K562 (cell line): Measurements from ENCODE around the gene C13orf46. TPM values are rescaled to one million over a fixed set of nuclear protein-coding genes. Genes with fewer than 3 reads are reported as not detected.

Source experiments
- ATAC-seq: fragments of 200-7000 bp; cut with Tn5 transposase; 3 replicates; pipeline ENCODE4 v1.9.1; 2020; ENCODE audit warnings: moderate library complexity
- BruUV-seq: library from RNA; stranded (reverse); fragments of 400-500 nt; replicated peaks from 2 replicates; lab custom pipeline; 2021; lab: Mats Ljungman, UMichigan
- CTCF ChIA-PET: fragments of 300-600 bp; formaldehyde crosslinking; extraction: SDS; loops from one replicate; lab custom pipeline; 2021; ENCODE audit warnings: low intra/inter-chr PET ratio; lab: Yijun Ruan, JAX
- POLR2A ChIA-PET: fragments of 300-600, 350-650 bp; sonication (Branson Sonifier 250); formaldehyde crosslinking; extraction: SDS; loops from one replicate; lab custom pipeline; 2021; ENCODE audit warnings: antibody characterized with exemption, inconsistent platforms; lab: Yijun Ruan, JAX
- DNase-seq, 4 experiments: peaks; one replicate each; pipeline versions ENCODE4 v3.0.0 to v3.0.0-alpha.2; 2011 to 2018; ENCODE audit warnings: low spot score in 3 of 4, mixed read lengths in 3 of 4; ENCODE audit errors: extremely low read depth in 1 of 4
- FAIRE-seq: peaks from 2 replicates; lab custom pipeline; 2011; peaks lifted over from hg19 to GRCh38; lab: Jason Lieb, UNC
- H2AFZ ChIP-seq: 2 replicates; pipeline ENCODE4 v1.6.0; 2011; ENCODE audit warnings: low read depth, low read length, control low read depth, inconsistent platforms
- H3K27ac ChIP-seq: fragments of 200-600 bp; 3 replicates; pipeline ENCODE4 v1.8.0; 2011; ENCODE audit warnings: low read depth, mild to moderate bottlenecking, control low read depth, inconsistent platforms, low read length, moderate library complexity, mixed read lengths; ENCODE audit errors: extremely low read depth
- H3K27me3 ChIP-seq, 2 experiments: fragments of 300-600 bp in 1 of 2; 2 replicates in 1 of 2; 3 replicates in 1 of 2; pipeline versions ENCODE4 v1.6.0 to v1.8.0; 2011; ENCODE audit warnings: inconsistent platforms in 2 of 2, low read length in 2 of 2, mild to moderate bottlenecking in 1 of 2, mixed read lengths in 1 of 2, moderate library complexity in 1 of 2; ENCODE audit not compliant: control insufficient read depth in 2 of 2, insufficient read depth in 2 of 2
- H3K36me3 ChIP-seq: fragments of 300-600 bp; 3 replicates; pipeline ENCODE4 v1.8.0; 2011; ENCODE audit warnings: mild to moderate bottlenecking, low read length, inconsistent platforms; ENCODE audit not compliant: control insufficient read depth, insufficient read depth
- H3K4me1 ChIP-seq, 2 experiments: fragments of 200-600 bp in 1 of 2; replicated peaks in 1 of 2; 2 replicates in 1 of 2; 3 replicates in 1 of 2; pipeline versions ENCODE4 v1.5.1 to v1.8.0; 2011; ENCODE audit warnings: inconsistent platforms in 2 of 2, low read length in 2 of 2, mild to moderate bottlenecking in 1 of 2, mixed read lengths in 1 of 2, moderate library complexity in 1 of 2; ENCODE audit not compliant: control insufficient read depth in 2 of 2, insufficient read depth in 2 of 2
- H3K4me2 ChIP-seq: 2 replicates; pipeline ENCODE4 v1.6.1; 2011; ENCODE audit warnings: low read length, control low read depth, inconsistent platforms, mixed read lengths; ENCODE audit not compliant: insufficient read depth
- H3K4me3 ChIP-seq: fragments of 200-600 bp; sonication (generic), shearing (Covaris generic); 2 replicates; pipeline ENCODE4 v1.5.1; 2016; ENCODE audit warnings: control low read depth, inconsistent platforms
- H3K79me2 ChIP-seq: fragments of 200-600 bp; 3 replicates; pipeline ENCODE4 v1.8.0; 2011; ENCODE audit warnings: low read length, inconsistent platforms; ENCODE audit not compliant: control insufficient read depth, insufficient read depth
- H3K9ac ChIP-seq, 2 experiments: 2 replicates each; pipeline versions ENCODE4 v1.6.0 to v1.6.1; 2011; ENCODE audit warnings: low read depth in 2 of 2, low read length in 2 of 2, control low read depth in 1 of 2, inconsistent platforms in 1 of 2, mild to moderate bottlenecking in 1 of 2, mixed read lengths in 1 of 2; ENCODE audit not compliant: insufficient read depth in 1 of 2
- H3K9me1 ChIP-seq: one replicate; pipeline ENCODE4 v1.6.0; 2011; ENCODE audit warnings: inconsistent platforms, mild to moderate bottlenecking, low read length, moderate library complexity; ENCODE audit not compliant: control insufficient read depth, insufficient read depth
- H3K9me3 ChIP-seq: replicated peaks from 2 replicates; pipeline ENCODE4 v1.5.1; 2011; ENCODE audit warnings: low read depth, low read length, inconsistent platforms; ENCODE audit not compliant: control insufficient read depth, insufficient read depth
- H4K20me1 ChIP-seq: replicated peaks from 2 replicates; pipeline ENCODE4 v1.6.1; 2011; ENCODE audit warnings: low read length, inconsistent platforms, mixed read lengths; ENCODE audit not compliant: control insufficient read depth, insufficient read depth
- ELF2 ChIP-seq: fragments of 250-450 bp; sonication (Bioruptor Pico); IDR thresholded peaks from 2 replicates; pipeline ENCODE4 v1.5.0; 2021; ENCODE audit warnings: mild to moderate bottlenecking
- HNRNPH1 ChIP-seq: fragments of 200-400 bp; formaldehyde crosslinking; optimal IDR thresholded peaks from 2 replicates; pipeline ENCODE3; 2017; ENCODE audit warnings: low read depth, mild to moderate bottlenecking, low read length, moderate library complexity
- POLR2AphosphoS5 ChIP-seq: IDR thresholded peaks from 2 replicates; pipeline ENCODE4 v1.6.1; 2011; ENCODE audit warnings: mild to moderate bottlenecking, low read depth, low read length, moderate library complexity; ENCODE audit not compliant: control insufficient read depth, insufficient read depth
- POLR3G ChIP-seq: IDR thresholded peaks from 2 replicates; pipeline ENCODE4 v1.6.1; 2011; ENCODE audit not compliant: insufficient read length, insufficient replicate concordance; ENCODE audit errors: extremely low read depth
- RAD51 ChIP-seq: fragments of 450-650 bp; IDR thresholded peaks from 2 replicates; pipeline ENCODE4 v1.7.1; 2016; ENCODE audit warnings: low read depth, mild to moderate bottlenecking, borderline replicate concordance
- RBFOX2 ChIP-seq: fragments of 200-400 bp; formaldehyde crosslinking; IDR thresholded peaks from 2 replicates; pipeline ENCODE4 v1.6.1; 2017; ENCODE audit warnings: low read depth, mild to moderate bottlenecking, low read length, moderate library complexity
- XRCC4 ChIP-seq: IDR thresholded peaks from one replicate; pipeline ENCODE4 v1.6.1; 2011; ENCODE audit not compliant: insufficient read depth, insufficient read length; ENCODE audit errors: extremely low read depth
- ZNF175 ChIP-seq: fragments of 200-800 bp; sonication (Bioruptor generic); IDR thresholded peaks from 2 replicates; pipeline ENCODE4 v1.6.1; 2016; ENCODE audit warnings: low read depth, mild to moderate bottlenecking, missing genetic modification characterization, missing compliant biosample characterization
- ZNF644 ChIP-seq: fragments of 200-800 bp; sonication (Bioruptor generic); IDR thresholded peaks from 2 replicates; pipeline ENCODE4 v1.6.1; 2016; ENCODE audit warnings: low read depth, missing genetic modification characterization, missing compliant biosample characterization
- ZNF76 ChIP-seq: fragments of 250-450 bp; sonication (Bioruptor Pico); IDR thresholded peaks from 2 replicates; pipeline ENCODE4 v1.4.0; 2020; ENCODE audit warnings: mild to moderate bottlenecking, moderate library complexity, borderline replicate concordance
- WGBS: fragments of 100-300 bp; shearing (Covaris generic); methylation state at CpG from one replicate; pipeline ENCODE4 v1.1.6; 2016; ENCODE audit warnings: low coverage, mixed read lengths; ENCODE audit not compliant: insufficient coverage; ENCODE audit errors: missing lambda C conversion rate; 5-methylcytosine and 5-hydroxymethylcytosine counted together
- in situ Hi-C: fragments of 300-500 bp; cut with MboI; formaldehyde crosslinking; loops from 4 replicates; pipeline ENCODE4 v1.15.0; 2018; ENCODE audit warnings: inconsistent platforms, mixed read lengths
- intact Hi-C: fragments of 100-400 bp; cut with micrococcal nuclease; formaldehyde crosslinking; loops from 2 replicates; pipeline ENCODE4 v1.14.2; 2022
- polyA plus RNA-seq, 8 experiments: library from polyadenylated mRNA; depleted of rRNA in 4 of 8; stranded (reverse) in 5 of 8; unstranded in 3 of 8; fragments of >200 nt; fragmentation: Nextera tagmentation in 2 of 8; fragmentation: Illumina TruSeq in 1 of 8; extraction: Ambion mirVana in 2 of 8; extraction: Trizol in 1 of 8; gene quantifications; 2 replicates each; pipeline versions ENCODE4 v1.2.1 to v1.2.3, GENCODE V29; 2011 to 2014; ENCODE audit warnings: inconsistent platforms in 1 of 8, missing spikeins in 1 of 8
- total RNA-seq, 7 experiments: library from RNA; depleted of rRNA in 6 of 7; stranded (reverse); fragments of >200 nt in 6 of 7; fragmentation: Illumina TruSeq in 2 of 7; extraction: Trizol in 2 of 7; gene quantifications; 2 replicates each; pipeline versions ENCODE4 v1.2.1 to v1.2.3, GENCODE V29; 2011 to 2021; ENCODE audit warnings: low replicate concordance in 1 of 7
- TF ChIP-seq, protein P1 (sequence below): sonication (generic); formaldehyde crosslinking; IDR thresholded peaks from 2 replicates; pipeline ENCODE4 v1.8.1; 2023; ENCODE audit warnings: missing genetic modification reagents, mild to moderate bottlenecking, borderline replicate concordance
- TF ChIP-seq, protein P2 (sequence below): fragments of 450-650 bp; IDR thresholded peaks from one replicate; pipeline ENCODE4 v1.6.1; 2018; ENCODE audit warnings: mild to moderate bottlenecking, moderate library complexity; ENCODE audit not compliant: partially characterized antibody
- TF ChIP-seq, protein P3 (sequence below): fragments of 450-650 bp; IDR thresholded peaks from 2 replicates; pipeline ENCODE4 v1.6.1; 2017; ENCODE audit warnings: mild to moderate bottlenecking, moderate library complexity

The C13orf46 gene
- total and polyA plus RNA-seq, 9 of the 15 experiments (the other 6 are each of a cell fraction or from before 2014, with no cell fraction given), result 0.04 to 0.24 (median 0.05) TPM; not detected in 4

- no peak for FAIRE-seq
- no peak for DNase-seq
- POLR2A ChIA-PET, result interaction anchor here (0.7 kb wide), 1 partner anchor 951 kb away, joined by 3 read pairs; no protein-coding TSS in a partner anchor
- H3K79me2 ChIP-seq, result no peaks in the 10 kb centered on the region
- in situ Hi-C loops (loop anchor here (10.0 kb wide), 2 partner anchors 94 to 264 kb away; partner anchors contain the start of gene ATP4B), intact Hi-C loops (no loop called here)
- H2AFZ ChIP-seq, result no peak overlapping the region
- H3K27me3 ChIP-seq, result peaks cover 25 to 87% of the 10 kb centered on the region in 2 experiments; a peak in 4 of 5 replicates
- ATAC-seq, result no peak
- H3K9me1 ChIP-seq, result no peaks in the 10 kb centered on the region
- 0 out of 2 replicates have a peak, but pooled peaks cover 2% of the 10 kb centered on the region for H3K9me3 ChIP-seq
- H4K20me1 ChIP-seq, result 0 out of 2 replicates have a peak, but pooled peaks cover 2% of the 10 kb centered on the region
- H3K36me3 ChIP-seq, result no peaks in the 10 kb centered on the region
- CTCF ChIA-PET, result no interaction called here
- H3K4me1 ChIP-seq, result peaks cover 0 to 9% of the 10 kb centered on the region in 2 experiments; a peak in 2 of 5 replicates
- no peak overlapping the region for H3K27ac ChIP-seq
- H3K4me3 ChIP-seq, result no peak overlapping the region
- no TSS peak for BruUV-seq
- WGBS, result 9% methylated on average over 13 of the region's 23 CpGs
- no peak overlapping the region for H3K4me2 ChIP-seq
- no peak overlapping the region for H3K9ac ChIP-seq
- TF ChIP-seq, protein P1, sequence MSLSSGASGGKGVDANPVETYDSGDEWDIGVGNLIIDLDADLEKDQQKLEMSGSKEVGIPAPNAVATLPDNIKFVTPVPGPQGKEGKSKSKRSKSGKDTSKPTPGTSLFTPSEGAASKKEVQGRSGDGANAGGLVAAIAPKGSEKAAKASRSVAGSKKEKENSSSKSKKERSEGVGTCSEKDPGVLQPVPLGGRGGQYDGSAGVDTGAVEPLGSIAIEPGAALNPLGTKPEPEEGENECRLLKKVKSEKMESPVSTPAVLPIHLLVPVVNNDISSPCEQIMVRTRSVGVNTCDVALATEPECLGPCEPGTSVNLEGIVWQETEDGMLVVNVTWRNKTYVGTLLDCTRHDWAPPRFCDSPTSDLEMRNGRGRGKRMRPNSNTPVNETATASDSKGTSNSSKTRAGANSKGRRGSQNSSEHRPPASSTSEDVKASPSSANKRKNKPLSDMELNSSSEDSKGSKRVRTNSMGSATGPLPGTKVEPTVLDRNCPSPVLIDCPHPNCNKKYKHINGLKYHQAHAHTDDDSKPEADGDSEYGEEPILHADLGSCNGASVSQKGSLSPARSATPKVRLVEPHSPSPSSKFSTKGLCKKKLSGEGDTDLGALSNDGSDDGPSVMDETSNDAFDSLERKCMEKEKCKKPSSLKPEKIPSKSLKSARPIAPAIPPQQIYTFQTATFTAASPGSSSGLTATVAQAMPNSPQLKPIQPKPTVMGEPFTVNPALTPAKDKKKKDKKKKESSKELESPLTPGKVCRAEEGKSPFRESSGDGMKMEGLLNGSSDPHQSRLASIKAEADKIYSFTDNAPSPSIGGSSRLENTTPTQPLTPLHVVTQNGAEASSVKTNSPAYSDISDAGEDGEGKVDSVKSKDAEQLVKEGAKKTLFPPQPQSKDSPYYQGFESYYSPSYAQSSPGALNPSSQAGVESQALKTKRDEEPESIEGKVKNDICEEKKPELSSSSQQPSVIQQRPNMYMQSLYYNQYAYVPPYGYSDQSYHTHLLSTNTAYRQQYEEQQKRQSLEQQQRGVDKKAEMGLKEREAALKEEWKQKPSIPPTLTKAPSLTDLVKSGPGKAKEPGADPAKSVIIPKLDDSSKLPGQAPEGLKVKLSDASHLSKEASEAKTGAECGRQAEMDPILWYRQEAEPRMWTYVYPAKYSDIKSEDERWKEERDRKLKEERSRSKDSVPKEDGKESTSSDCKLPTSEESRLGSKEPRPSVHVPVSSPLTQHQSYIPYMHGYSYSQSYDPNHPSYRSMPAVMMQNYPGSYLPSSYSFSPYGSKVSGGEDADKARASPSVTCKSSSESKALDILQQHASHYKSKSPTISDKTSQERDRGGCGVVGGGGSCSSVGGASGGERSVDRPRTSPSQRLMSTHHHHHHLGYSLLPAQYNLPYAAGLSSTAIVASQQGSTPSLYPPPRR (CRISPR knock-in tag), result no peak
- no peak for TF ChIP-seq POLR2AphosphoS5
- no peak for TF ChIP-seq POLR3G
- no peak for TF ChIP-seq RAD51
- no peak for TF ChIP-seq ZNF76 (CRISPR knock-in tag)
- no peak for TF ChIP-seq RBFOX2
- TF ChIP-seq, protein P2, sequence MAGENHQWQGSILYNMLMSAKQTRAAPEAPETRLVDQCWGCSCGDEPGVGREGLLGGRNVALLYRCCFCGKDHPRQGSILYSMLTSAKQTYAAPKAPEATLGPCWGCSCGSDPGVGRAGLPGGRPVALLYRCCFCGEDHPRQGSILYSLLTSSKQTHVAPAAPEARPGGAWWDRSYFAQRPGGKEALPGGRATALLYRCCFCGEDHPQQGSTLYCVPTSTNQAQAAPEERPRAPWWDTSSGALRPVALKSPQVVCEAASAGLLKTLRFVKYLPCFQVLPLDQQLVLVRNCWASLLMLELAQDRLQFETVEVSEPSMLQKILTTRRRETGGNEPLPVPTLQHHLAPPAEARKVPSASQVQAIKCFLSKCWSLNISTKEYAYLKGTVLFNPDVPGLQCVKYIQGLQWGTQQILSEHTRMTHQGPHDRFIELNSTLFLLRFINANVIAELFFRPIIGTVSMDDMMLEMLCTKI, result no peak
- TF ChIP-seq, protein P3, sequence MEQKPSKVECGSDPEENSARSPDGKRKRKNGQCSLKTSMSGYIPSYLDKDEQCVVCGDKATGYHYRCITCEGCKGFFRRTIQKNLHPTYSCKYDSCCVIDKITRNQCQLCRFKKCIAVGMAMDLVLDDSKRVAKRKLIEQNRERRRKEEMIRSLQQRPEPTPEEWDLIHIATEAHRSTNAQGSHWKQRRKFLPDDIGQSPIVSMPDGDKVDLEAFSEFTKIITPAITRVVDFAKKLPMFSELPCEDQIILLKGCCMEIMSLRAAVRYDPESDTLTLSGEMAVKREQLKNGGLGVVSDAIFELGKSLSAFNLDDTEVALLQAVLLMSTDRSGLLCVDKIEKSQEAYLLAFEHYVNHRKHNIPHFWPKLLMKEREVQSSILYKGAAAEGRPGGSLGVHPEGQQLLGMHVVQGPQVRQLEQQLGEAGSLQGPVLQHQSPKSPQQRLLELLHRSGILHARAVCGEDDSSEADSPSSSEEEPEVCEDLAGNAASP, result no peak
- TF ChIP-seq XRCC4, result no peak
- no peak for TF ChIP-seq ZNF175
- TF ChIP-seq HNRNPH1, result no peak
- no peak for TF ChIP-seq ELF2 (CRISPR knock-in tag)
- TF ChIP-seq ZNF644 (tag), result no peak
These were observed 54.7 kb downstream of the C13orf46 start for GRCh38 chr13:113918981-113919701.
